HG02852 (cell line): ENCODE measurements around the gene ATP6V0A4.
"Not testable (repeated sequence)": the region's sequence is repeated elsewhere in the genome, so short reads cannot be mapped to it uniquely, and the experiment has no call there.

ENCODE experiments used
- ATAC-seq: cut with Tn5 transposase; IDR thresholded peaks from one replicate; pipeline ENCODE4 v1.9.1; 2021; ENCODE audit warnings: mild to moderate bottlenecking, moderate library complexity; ENCODE audit not compliant: unreplicated experiment

The ATP6V0A4 gene

DNA sequence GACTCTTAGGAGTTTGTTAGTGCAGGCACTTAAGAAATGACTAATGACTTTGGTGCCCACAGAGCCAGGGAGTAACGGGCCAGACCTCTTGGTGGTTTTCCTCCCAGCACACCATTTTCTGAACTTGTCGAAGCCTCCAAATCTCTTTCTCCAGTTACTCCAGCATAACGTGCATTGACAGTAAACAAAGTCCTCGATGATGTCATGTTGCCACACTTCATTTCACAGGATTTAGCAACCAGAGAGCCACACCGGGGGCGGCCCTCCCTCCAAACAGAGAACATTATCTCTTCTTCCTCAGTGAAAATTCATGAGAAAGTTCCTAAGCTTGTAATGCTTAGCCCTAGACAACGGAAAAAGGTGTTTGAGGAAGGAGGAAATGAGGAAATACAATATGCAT is 92.8 kb downstream of the ATP6V0A4 start:
- ATAC-seq, result no peak

DNA sequence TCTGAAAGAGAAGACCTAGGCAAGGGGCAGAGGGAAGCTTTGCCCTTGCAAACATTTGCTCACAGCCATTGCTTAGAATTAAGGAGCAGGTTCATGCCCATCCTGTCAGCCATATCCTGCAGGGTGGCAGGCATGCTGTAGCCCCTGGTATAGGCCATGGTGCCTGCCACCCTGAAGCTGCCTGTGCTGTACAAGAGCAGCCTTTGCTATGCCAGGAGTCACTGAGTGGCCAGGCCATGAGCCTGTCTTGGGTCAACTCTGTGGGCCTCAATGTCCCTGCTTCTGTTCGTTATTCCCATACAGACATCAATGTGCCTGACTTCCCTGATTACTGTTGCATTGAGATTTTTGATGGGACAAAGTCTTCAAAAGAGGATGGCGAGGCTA is 96.5 kb downstream of the ATP6V0A4 start:
- ATAC-seq, result no peak

DNA sequence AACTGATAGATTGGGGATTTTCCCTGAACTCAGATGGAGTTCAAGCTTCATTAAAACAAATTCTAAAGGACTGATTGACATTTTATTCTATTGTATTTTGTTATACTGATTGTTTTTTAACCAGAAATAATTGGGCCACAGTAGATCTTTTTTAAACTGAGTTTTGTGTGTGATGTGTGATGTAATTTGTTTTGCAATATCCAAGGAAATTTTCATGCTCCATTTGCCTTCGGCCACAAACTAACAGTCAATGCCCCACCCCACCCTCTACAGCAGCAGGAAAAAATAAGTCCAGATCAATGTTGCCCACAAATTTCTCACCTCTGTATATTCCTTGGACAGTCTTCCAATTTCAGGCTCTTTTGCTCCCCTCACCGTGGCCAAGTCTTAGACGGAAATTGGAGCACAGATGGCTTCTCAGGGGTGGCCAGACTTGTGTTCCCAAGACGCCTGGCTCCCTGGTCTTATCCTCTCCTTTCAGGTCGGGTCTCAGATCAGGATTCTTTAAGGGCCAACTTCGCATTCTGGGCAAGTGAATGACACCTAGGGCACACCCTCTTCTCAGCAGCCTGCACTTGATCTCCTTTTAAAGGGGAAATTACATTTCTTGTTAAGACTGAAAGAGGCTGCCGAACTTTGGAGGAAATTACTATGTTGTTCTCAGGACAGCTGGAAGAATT is 97.0 kb downstream of the ATP6V0A4 start, which contains the start of gene SVOPL:
Gene SVOPL (minus strand): TSS at position 506 of the 680 bp plus-strand sequence. CDS start 22,317 bp downstream, outside the sequence.
- no peak for ATAC-seq

DNA sequence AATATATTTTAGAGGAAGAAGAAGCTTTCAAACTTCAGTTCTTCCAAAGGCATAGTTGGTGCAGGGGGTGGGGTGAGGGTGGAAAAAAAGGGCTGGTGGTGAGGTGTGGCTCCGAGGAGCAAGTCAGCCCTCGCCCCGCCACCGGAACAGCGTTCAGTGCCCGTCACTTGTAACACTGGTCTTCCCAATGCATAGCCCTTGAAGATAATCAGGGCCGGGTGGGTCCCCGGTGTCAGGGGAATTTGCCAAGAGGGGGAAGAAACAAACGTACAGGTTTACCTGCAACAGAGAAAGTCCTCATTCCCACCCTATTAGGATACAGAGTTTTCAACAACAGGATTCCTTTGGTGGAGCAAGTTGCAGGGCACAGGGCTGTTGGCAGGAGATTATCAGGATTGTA is 98.3 kb downstream of the ATP6V0A4 start:
- no peak for ATAC-seq

GRCh38 chr7:138698281-138698680 is 99.7 kb downstream of the ATP6V0A4 start:
- no peak for ATAC-seq

GRCh38 chr7:138697535-138698182 is 100.3 kb downstream of the ATP6V0A4 start:
- ATAC-seq, result no peak

DNA sequence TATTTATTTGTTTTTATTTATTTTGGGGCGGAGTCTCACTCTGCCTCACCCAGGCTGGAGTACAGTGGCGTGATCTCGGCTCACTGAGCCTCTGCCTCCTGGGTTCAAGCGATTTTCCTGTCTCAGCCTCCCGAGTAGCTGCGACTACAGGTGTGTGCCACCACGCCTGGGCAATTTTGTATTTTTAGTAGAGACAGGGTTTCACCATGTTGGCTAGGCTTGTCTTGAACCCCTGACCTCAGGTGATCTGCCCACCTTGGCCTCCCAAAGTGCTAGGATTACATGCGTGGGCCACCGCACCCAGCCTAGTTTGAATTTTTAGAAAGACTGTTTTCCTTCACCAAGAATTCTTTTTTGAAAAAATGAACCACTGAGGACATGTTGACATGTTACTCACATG is 102.2 kb downstream of the ATP6V0A4 start:
- not testable (repeated sequence) for ATAC-seq

DNA sequence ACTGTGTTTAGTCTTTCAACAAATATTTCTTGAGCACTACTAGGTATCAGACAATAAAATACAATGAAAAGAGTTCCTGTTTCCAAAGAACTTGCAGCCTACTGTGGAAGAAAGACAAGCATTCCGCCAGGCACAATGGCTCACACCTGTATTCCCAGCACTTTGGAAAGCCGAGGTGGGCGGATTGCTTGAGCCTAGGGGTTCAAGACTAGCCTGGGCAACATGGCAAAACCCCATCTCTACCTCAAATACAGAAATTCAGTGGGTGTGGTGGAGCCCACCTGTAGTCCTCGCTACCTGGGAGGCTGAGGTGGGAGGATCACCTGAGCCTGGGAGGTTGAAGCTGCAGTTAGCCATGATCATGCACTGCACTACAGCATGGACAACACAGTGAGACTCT is 102.9 kb downstream of the ATP6V0A4 start:
- ATAC-seq, result no peak

DNA sequence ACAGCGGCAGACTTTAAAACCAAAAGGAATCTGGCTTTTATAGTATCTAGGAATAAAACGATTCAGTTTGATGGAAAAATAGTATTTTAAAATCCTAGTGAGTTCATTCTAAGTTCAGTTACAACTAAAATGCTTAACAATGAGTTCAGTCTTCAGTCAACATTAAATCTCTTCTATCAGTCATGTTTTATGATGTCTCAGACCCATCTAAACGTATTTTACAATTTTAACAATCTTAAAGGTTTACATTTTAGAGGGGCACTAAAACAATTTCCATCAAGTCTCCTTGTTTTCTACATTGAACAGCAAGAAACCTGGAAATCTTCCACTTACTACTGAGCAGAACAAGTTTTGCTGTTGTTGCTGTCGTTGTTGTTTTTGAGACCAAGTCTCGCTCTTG is 106.8 kb downstream of the ATP6V0A4 start:
- no peak for ATAC-seq

GRCh38 chr7:138690495-138690894 is 107.5 kb downstream of the ATP6V0A4 start:
- ATAC-seq, result no peak

DNA sequence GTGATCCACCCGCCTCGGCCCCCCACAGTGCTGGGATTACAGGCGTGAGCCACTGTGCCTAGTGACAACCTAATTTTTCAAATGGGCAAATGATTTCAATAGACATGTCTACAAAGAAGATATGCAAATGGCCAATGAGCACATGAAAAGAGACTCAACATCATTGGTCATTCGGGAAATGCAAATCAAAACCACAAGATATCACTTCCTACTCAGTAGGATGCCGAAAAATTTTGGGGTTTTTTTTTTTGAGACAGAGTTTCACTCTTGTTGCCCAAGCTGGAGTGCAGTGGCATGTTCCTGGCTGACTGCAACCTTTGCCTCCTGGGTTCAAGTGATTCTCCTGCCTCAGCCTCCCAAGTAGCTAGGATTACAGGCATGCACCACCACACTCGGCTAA is 110.0 kb downstream of the ATP6V0A4 start:
- ATAC-seq, result not testable (repeated sequence)

DNA sequence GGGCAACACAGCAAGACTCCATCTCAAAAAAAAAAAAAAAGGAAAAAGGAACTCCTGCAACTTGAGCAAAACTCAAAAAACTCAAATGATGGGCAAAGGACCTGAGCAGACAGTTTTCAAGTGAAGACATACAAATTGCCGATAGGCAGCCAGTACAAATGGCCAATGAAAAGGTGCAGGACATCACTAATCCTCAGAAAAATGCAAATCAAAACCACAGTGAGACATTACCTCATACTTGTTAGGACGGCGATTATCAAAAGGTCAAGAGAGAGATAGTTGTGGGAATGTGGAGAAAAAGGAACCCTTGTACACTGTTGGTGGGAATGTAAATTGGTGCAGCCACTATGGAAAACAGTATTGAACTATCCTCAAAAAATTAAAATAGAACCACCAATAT is 113.7 kb downstream of the ATP6V0A4 start:
- no peak for ATAC-seq

- ATAC-seq, result no peak
These were observed 118.2 kb downstream of the ATP6V0A4 start for GRCh38 chr7:138679793-138680192.

GRCh38 chr7:138670594-138670993 is 127.4 kb downstream of the ATP6V0A4 start:
- no peak for ATAC-seq

DNA sequence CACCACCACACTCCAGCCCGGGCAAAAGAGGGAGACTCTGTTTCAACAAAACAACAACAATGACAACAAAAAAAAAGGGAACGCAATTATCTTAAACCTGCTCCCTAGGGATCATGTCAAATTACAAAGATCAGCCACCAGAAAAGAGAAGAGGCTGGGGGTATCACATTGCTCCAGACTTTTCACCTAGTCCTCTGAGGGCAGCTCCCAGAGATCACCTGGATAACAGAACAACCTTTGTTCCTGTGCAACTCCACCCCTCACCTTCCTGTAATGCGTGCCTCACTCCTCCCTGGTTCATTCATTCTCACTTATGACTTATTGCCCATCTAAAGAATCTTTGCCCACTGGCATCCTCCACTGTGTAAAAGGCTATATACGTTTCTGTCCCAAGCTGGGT is 128.6 kb downstream of the ATP6V0A4 start:
- ATAC-seq, result no peak

GRCh38 chr7:138668946-138669345 is 129.1 kb downstream of the ATP6V0A4 start:
- no peak for ATAC-seq

DNA sequence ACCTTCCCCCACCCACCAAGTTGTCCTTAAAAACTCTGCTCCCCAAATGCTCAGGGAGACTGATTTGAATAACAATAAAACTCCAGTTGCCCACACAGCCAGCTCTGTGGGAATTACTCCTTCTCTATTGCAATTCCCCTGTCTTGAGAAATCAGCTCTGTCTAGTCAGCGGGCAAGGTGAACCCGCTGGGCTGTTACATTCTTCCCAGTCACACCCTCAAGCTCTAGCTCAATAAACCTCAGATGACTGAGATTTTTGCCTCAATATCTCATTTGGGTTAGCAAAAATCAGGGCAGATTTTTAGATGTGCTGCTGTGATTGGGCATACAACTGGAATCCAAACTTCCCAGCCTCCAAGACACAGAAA is 129.8 kb downstream of the ATP6V0A4 start:
- ATAC-seq, result no peak

DNA sequence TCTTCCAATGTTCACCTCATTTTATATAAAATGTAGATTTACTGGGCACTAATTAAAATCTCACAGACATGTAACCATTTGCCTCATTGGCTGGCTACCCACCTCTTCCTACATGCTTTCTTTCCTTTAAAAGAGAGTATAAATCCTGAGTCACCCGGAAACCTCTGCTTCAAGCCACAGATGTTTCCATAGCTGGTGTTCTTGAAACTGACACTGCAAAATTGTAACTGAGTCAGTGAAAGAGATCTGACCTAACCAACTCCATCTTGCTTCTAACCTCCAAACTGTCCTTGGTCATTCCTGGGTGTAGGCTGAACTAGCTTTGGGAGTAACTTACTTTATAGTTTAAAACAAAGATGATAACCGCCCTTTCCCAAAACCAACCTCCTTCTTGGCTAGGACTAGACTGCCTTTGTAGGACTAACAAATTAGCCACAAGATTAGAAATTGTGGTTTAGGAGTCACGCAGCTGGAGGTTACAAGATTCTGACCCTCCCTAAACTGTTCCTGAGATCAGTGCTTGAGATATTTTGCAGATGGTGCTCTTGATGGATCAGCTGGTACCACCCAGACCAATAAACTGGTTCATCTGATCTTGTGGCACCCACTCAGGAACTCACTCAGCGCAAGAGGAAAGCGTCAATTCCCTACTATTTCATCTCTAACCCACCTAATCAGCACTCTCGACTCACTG is 130.3 kb downstream of the ATP6V0A4 start:
- no peak for ATAC-seq

DNA sequence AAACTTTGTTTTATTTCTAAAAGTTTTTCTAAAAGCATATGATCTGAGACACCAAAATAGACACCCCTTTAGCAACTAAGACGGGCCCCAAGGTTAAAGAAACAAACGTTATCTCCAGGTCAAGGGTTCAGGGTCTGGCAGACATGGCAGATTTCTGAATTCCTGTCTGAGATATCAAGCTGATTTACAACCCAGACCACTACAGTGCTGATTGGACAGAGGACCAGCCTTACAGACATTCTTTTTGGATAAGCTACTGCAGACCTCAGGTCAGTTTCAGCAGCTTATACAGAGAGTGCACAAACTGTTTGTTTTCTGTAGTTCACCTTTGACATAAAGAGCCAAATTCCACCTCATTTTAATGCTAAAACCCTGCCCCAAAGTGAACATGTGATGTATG is 131.6 kb downstream of the ATP6V0A4 start:
- ATAC-seq, result no peak

GRCh38 chr7:138665669-138666140 is 132.3 kb downstream of the ATP6V0A4 start:
- no peak for ATAC-seq

GRCh38 chr7:138665249-138665648 is 132.7 kb downstream of the ATP6V0A4 start:
- ATAC-seq, result no peak
